NCI-H345 treated with DMSO at 0.1 percent for 48 hours (cell line): ENCODE measurements around the gene MTF2.
"Not testable (repeated sequence)": the region's sequence is repeated elsewhere in the genome, so short reads cannot be mapped to it uniquely, and the experiment has no call there.

Experiments used
- DNase-seq: peaks from one replicate; lab custom pipeline; 2025; ENCODE audit not compliant: unreplicated experiment; lab: John Stamatoyannopoulos, UW

The MTF2 gene

DNA sequence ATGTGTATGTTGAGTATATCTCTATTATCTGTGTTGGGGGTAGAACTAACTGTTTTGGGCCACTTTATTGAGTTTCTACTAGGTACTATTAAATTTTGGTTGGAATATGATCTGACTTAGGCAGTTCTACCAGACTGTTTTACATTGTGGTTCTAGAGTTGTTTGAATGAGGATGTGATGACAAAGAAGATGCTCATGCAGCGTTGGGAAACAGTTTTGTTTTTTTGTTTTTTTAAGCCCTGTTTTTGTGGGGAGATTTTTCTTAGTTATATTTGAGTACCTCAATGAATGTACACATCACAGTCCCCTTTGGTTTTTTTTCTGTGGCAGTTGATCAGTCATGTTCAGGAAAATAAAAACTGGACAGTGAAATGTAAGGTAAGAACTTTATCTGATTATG lies 61.0 kb downstream of the MTF2 start:
- no peak for DNase-seq

DNA sequence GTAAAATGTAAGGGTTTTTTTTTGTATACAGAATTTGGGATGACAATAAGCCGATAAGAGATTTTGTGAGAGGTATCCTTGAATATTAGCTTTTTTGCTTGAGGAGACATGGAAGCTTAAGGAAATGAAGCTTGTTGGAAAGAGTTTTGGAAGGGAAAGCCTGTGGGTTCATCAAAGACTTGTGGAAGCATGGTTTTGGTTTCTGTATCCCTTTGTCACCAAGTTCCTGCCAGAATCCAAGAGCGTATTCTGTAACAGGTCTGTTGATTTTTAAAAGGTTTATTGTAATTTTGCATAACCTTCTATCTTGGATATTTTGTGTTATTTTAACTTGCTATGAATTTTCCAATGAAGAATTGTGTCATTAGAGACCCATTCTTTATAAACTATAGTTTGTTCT lies 63.1 kb downstream of the MTF2 start:
- DNase-seq = no peak

DNA sequence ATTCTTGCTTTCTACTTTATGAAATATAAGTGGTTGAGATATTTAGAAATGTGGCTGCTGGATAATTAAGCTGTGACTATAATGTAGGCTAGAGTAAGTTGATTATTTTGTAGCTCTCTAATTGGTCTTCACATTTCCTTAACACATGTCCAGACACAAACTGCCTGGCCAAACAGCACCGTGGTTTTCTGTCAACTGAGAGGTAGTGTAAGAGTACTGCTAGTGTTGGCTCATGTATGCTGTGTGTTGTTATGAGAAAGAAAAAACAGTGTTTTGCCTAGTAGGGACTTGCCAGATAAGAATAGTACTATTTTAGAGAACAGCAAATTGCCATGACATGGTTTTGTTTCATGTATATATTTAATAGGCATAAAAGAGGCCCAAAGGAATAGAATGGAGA lies 64.1 kb downstream of the MTF2 start:
- DNase-seq = no peak

DNA sequence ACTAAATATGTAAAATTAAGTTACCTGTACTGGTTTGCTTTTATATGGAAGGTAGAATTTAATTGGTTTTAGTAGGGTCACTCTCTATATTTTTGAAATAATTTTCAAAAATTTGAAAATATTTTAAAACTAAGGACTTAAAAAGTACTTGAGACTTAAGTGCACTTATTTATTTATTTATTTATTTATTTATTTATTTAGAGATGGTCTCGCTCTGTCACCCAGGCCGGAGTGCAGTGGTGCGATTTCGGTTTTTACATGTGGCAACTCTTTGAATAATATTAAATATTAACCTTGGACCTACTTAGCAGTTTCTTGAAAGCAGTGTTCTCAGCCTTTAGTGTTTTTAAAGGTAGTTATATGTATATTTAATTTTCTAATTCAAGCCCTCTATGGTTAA lies 64.7 kb downstream of the MTF2 start:
- no peak for DNase-seq

DNA sequence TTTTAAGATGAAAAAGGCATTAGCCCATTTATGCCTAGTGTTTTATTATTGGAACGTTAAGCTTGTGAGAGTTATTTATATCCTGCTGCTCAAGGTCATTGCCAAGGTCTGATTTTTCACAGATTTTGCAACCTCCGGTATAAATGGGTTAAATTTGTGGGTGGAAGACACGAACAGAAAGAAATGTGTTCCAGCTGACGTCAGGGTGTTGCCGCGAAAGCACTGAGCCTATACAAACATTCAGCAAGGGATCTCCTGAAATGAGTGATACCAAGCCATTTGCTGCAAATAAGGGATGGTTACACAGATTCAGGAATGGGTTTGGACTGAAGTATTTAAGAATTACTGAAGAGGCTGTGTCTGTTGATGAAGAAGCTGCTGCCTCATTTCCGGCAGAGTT lies 68.9 kb downstream of the MTF2 start:
- DNase-seq = no peak

DNA sequence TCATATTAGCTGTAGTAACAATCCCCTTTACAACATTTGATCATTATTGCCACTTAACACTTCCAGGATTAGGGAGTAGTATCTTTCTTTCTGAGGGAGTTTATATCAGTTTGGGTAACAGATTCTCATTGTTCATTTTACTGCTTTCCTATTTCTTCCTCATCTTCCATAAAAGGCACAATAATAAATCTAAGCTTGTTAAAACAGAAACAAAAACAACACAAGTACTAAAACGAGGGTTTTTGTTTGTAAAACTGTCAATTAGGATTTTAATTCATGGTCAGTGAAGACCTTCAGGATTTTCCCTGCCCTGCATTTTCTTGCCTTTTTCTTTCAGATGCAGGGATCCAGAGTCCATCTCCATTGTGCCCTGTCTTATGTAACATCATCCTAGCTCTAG lies 71.6 kb downstream of the MTF2 start:
- DNase-seq = no peak

DNA sequence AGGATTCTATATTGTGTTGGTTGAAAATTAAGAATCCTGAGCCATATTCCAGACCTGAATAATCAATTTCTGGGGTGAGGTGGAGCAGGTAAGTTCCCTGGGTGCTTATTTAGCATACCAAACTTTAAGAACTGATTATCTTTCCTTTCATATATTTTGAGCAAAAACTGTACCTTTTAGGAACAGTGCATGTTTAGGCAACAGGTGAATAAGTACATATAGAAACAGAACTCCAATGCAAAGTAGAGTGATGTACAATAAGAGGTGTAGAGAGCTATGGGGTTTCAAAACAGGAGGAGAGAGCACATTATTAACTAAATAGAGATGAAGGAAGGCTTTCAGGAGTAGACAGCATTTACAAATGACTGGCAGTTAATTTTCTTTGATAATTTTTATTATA lies 72.4 kb downstream of the MTF2 start:
- DNase-seq = no peak

DNA sequence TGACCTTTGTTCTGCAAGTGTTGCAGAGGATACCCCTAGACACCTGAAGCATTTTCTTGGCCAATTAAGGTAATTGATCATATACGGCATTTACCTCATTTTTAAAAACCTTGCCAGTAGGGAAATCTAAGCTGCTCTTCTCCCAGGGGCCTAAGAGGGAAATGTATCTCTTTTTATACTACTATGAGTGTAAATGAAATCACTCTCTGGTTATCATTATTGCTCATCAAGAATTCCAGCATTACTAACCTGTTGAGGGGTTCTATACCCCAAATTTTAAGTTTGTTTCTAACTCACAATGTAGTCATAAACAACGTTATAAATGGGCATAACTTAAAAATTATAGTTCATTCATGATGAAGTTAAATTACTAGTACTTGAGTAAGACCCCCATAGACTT lies 73.8 kb downstream of the MTF2 start:
- DNase-seq = no peak

DNA sequence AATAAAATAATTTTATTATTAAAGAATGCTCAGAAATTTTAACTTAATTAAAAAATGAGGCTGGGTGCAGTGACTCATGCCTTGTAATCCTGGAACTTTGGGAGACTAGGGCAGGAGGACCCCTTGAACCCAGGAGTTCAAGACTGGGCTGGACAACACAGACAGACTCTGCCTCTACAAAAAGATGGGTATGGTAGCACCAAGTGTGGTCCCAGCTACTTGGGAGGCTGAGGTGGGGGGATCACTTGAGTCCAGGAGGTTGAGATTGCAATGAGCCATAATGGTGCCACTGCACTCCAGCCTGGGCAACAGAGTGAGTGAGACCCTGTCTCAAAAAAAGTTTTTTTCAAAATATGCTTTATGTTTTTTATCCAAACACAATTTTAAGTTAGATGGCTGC lies 75.8 kb downstream of the MTF2 start:
- no peak for DNase-seq

DNA sequence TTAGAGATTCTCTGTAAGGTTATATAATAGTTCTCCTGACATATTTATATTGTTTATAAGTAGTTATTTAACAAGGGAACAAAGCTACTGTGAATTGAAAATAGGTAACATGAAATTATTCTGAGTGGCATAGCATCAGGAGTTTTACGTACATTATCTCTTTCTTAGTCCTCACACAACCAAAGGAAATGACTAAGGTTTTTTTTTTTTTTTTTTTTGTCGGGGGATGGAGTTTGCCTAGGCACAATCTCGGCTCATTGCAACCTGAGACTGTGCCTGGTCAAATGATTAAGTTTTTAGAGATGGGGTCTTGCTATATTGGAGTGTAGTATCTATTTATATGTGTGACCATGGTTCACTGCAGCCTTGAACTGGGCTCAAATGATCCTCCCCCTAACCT lies 76.3 kb downstream of the MTF2 start:
- no peak for DNase-seq

DNA sequence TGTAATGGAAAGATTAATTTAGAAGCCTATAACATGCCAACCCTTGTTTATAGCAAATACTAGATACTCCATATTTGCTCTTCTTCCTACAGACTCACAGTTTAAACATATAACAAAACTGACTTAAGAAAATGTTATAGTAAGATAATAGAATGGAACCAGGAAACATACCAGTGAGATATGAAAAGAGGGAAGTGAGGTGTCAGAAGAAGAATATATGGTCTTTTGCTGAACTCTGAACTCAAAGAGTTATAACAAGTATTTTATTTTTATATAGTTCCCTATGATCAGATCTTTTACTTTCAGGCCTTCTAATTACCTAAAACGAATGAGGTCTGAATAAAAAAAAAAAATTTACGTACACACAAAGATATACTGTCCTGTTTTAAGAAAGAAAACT lies 80.3 kb downstream of the MTF2 start:
- no peak for DNase-seq

DNA sequence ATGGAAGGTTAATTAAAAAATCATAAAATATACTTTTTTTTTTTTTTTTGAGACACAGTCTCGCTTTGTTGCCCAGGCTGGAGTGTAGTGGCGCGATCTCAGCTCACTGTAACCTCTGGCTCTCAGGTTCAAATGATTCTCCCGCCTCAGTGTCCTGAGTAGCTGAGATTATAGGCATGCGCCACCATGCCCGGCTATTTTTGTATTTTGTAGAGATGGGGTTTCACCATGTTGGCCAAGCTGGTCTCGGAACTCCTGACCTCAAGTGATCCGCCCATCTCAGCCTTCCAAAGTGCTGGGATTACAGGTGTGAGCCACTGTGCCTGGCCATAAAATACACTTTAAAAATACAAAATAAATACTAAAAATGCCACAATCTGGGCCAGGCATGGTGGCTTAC lies 84.2 kb downstream of the MTF2 start:
- not testable (repeated sequence) for DNase-seq

DNA sequence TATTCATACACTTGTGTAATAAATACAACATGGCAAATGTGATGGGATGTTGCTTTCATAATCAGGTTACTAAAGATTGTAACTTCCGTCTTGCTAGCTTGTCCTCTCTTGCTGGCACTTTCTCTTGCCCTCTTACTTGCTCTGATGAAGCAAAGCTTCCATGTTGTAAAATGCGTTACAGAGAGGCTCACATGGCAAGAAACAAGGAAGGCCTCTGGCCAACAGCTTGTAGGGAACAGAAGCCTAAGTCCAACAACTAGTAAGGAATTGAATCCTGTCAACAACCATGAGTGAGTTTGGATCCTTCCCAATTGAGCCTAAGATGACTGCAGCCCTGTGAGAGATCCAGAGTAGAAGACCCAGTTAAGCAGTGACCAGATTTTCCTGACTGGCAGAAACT lies 85.7 kb downstream of the MTF2 start:
- DNase-seq = no peak

DNA sequence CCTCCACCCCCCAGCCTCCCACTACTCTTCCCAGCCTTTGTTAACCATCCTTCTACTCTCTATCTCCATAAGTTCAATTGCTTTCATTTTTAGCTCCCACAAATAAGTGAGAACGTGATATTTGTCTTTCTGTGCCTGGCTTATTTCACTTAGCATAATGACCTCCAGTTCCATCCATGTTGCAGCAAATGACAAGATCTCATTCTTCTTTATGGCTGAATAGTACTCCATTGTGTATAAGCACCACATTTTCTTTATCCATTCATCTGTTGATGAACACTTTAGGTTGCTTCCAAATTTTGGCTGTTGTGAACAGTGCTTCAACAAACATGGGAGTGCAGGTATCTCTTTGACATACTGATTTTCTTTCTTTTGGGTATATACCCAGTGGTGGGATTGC lies 86.8 kb downstream of the MTF2 start:
- not testable (repeated sequence) for DNase-seq

DNA sequence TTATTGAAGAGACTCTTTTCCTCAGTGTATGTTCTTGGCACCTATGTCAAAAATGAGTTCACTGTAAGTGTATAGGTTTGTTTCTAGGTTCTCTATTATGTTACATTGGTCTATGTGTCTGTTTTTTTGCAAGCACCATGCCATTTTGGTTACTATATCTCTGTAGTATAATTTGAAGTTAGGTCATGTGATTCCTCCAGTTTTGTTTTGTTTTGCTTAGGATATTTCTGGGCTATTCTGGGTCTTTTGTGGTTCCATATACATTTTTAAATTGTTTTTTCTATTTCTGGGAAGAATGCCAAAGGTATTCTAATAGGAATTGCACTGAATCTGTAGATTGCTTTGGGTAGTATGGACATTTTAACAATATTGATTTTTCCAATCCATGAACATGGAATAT lies 87.9 kb downstream of the MTF2 start:
- DNase-seq = no peak

DNA sequence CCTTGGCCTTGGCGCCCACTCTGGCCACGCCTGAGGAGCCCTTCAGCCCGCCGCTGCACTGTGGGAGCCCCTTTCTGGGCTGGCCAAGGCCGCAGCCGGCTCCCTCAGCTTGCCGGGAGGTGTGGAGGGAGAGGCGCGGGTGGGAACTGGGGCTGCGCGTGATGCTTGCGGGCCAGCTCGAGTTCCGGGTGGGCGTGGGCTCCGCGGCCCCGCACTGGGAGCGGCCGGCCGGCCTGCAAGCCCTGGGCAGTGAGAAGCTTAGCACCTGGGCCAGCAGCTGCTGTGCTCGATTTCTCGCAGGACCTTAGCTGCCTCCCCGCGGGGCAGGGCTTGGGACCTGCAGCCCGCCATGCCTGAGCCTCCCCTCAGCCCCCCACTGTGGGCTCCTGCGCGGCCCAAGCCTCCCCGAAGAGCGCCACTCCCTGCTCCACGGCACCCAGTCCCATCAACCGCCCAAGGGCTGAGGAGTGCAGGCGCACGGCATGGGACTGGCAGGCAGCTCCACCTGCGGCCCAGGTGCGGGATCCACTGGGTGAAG lies 91.1 kb downstream of the MTF2 start:
- DNase-seq = not testable (repeated sequence)

DNA sequence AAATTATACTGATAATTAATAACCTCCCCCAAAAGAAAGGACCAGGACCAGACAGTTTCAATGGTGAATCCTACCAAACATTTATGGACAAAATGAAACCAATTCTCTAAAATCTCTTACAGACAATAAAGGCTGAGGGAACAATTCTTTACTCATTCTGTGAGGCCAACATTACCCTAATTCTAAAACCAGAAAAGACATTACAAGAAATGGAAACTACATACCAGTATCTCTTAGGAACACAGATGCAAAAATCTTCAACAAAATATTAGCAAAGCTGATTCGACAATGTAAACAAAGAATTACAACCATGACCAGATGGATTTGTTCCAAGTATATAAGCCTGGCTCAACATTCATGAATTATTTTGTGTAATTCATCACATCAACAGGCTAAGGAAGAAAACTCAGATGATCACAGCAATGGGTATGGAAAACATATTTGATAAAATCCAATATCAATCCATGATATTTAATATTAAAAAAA lies 92.5 kb downstream of the MTF2 start:
- DNase-seq = no peak

DNA sequence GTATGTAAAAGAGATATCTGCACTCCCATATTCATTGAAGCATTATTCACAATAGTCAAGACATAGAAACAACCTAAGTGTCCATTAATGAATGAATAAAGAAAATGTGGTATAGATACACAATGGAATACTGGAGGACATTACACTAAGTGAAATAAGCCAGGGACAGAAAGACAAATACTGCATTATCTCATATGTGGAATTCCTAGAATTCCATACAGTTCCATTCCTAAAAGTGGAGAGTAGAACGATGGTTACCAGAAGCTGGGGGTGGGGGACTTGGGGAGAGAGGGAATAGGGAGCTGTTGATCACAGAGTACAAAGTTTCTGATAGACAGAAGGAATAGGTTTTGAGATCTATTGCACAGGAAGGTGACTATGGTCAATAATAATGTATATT lies 93.7 kb downstream of the MTF2 start:
- no peak for DNase-seq

DNA sequence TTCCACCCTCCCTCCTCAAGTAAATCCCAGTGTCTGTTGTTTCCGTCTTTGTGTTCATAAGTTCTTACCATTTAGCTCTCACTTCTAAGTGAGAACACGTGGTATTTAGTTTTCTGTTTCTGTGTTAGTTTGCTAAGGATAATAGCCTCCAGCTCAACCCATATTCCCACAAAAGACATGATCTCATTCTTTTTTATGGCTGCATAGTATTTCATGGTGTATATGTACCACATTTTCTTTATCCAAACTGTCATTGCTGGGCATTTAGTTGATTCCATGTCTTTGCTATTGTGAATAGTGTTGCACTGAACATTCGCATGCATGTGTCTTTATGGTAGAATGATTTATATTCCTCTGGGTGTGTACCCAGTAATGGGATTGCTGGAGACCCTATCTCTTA lies 95.6 kb downstream of the MTF2 start:
- not testable (repeated sequence) for DNase-seq

DNA sequence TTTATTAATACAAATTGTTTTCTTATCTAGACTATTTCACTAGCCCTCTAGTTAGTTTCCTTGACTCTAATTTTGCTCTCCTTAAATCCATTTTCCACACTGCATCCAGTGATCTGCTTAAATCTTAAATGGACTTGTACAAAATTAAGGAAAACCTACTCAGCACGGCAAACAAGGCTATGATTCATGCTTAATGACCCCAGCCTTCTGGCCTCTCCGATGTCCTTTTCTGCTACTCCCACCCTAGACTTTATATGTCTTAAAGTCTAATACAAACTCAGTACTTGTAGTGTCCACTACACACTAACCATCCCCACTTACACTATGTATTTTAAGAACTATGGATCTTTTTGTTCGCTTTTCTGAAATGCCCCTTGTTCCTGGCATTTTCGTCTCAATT lies 98.9 kb downstream of the MTF2 start:
- no peak for DNase-seq

DNA sequence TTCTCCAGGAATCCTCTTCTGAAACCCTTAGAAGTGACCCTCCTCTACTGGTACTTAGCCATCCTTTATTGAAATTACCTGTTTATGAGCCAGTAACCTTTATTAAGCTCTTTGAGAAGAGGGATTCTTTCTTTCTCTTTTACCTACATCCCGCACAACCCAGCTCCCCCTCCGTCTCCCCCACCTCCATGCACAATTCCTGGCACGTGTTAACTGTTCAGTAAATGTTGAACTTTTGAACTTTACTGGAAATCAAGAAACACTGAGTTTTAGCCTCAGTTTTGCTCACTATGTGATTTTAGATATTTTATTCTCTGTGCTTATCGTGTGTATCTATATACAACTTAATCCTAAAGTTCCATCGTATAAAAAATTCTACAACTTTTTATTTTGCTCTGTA lies 99.3 kb downstream of the MTF2 start:
- no peak for DNase-seq

DNA sequence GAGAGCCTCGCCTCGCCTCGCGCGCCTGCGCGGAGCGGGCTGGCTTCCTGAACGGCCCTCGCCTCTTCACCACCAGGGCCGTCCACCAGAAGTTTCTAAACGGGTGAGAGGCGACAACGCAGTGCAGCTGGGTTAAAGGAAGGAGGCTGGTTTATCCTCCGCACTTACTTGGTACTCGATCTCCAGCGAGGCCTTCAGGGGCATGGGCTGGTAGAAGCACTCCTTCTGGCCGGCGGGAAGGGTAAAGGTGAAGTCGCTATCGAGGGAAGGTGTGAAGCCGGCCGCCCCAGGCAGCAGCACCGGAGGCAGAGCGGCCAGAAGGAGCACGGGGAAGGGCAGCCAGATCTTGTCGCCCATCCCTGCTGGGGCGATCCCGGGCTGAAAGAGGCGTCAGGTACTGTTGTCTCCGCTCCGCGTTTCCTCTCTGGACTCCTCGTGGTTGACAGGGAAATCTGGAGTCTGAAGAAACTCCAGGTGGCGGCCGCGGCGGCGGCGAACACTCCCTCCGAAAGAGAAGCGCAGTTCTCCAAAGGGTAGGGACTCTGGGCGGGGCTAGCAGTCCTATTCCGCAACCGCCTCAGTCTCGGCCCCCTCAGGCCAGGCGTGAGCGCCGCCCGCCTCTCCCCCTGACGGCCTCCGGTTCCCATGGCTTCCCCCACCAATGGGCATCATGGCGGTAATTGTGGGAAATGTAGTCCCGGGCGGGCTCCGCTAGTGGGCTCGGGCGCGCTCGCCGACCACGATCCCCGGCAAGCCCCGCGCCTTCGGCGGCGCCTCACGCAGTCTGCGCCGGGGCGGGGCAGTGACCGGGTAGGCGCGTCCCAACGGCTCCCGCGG lies 101.0 kb downstream of the MTF2 start, which contains the start of gene TMED5:
TSS of gene TMED5 (minus strand) at position 528 of the 837 bp plus-strand sequence. CDS start at position 357, 171 bp downstream.
- DNase-seq = peak; percentile 95
